Suprapubic skin (tissue), 4 donors: ENCODE results near the gene MAPRE3. TPM values are rescaled to one million over a fixed set of nuclear protein-coding genes. Genes with fewer than 3 reads are reported as not detected.

ENCODE experiments used
- DNase-seq, 2 donors: peaks; one replicate each; pipeline ENCODE4 v3.0.0-alpha.2; 2019; ENCODE audit warnings: low spot score in 2 of 2
- H3K27ac ChIP-seq: fragments of 200-600 bp; sonication (generic); one replicate; pipeline ENCODE4 v1.5.1; 2019
- H3K27me3 ChIP-seq: fragments of 200-600 bp; sonication (generic); one replicate; pipeline ENCODE4 v1.5.1; 2019
- H3K36me3 ChIP-seq: fragments of 200-600 bp; sonication (generic); one replicate; pipeline ENCODE4 v1.5.1; 2019
- H3K4me1 ChIP-seq: fragments of 200-600 bp; sonication (generic); one replicate; pipeline ENCODE4 v1.5.1; 2019
- H3K4me3 ChIP-seq: fragments of 200-600 bp; sonication (generic); one replicate; pipeline ENCODE4 v1.5.1; 2019; ENCODE audit warnings: mild to moderate bottlenecking
- H3K9me3 ChIP-seq: fragments of 200-600 bp; sonication (generic); one replicate; pipeline ENCODE4 v1.5.1; 2019
- CTCF ChIP-seq, 2 donors: fragments of 200-600 bp in 1 of 2; fragments of 450-650 bp in 1 of 2; sonication (generic) in 1 of 2; IDR thresholded peaks; one replicate each; pipeline ENCODE4 v1.5.1; 2016 to 2019; ENCODE audit warnings: antibody characterized with exemption in 2 of 2, mild to moderate bottlenecking in 1 of 2, moderate library complexity in 1 of 2
- EP300 ChIP-seq: sonication (generic); formaldehyde crosslinking; IDR thresholded peaks from one replicate; pipeline ENCODE4 v1.6.1; 2017; ENCODE audit warnings: antibody characterized with exemption
- POLR2A ChIP-seq, 2 donors: fragments of 450-650 bp; IDR thresholded peaks; one replicate each; pipeline ENCODE4 v1.6.1; 2017; ENCODE audit warnings: antibody characterized with exemption in 2 of 2, mild to moderate bottlenecking in 2 of 2, moderate library complexity in 2 of 2
- POLR2AphosphoS5 ChIP-seq, 3 donors: sonication (generic); formaldehyde crosslinking; IDR thresholded peaks; one replicate each; pipeline ENCODE4 v1.6.1; 2017; ENCODE audit warnings: antibody characterized with exemption in 3 of 3
- WGBS: methylation state at CpG from one replicate; pipeline ENCODE4 v1.1.5; 2018; 5-methylcytosine and 5-hydroxymethylcytosine counted together
- total RNA-seq, 4 donors: library from RNA; depleted of rRNA; stranded (reverse); fragments of >200 nt; gene quantifications; one replicate each; pipeline ENCODE4 v1.1.0, GENCODE V29; 2016

MAPRE3 gene
- total RNA-seq, 4 donors from 2014 or later, result 29.5 to 57.5 (median 34.0) TPM

- Histone ChIP-seq H3K27ac (no peak overlapping the region), H3K36me3 (peaks cover 53% of the 10 kb centered on the region)
Observed at GRCh38 chr2:27023740-27024139, 53.3 kb downstream of the MAPRE3 start.

GRCh38 chr2:27024188-27024587, 53.8 kb downstream of the MAPRE3 start:
- peaks cover 17% of the 10 kb centered on the region for H3K4me1 ChIP-seq
- peaks cover 55% of the 10 kb centered on the region for H3K36me3 ChIP-seq
- no peaks in the 10 kb centered on the region for H3K9me3 ChIP-seq
- no peak overlapping the region for H3K27ac ChIP-seq
- no peaks in the 10 kb centered on the region for H3K27me3 ChIP-seq
- DNase-seq, result no peak
- 83% methylated on average over 18 of the region's 18 CpGs for WGBS
- H3K4me3 ChIP-seq, result no peak overlapping the region
- TF ChIP-seq POLR2A (IDR thresholded peaks at IDR 0.05) (no peak), EP300 (no peak), CTCF (IDR thresholded peaks at IDR 0.05) (no peak), POLR2AphosphoS5 (IDR thresholded peaks at IDR 0.05) (no peak)

More at GRCh38 chr2:27023740-27024139, 53.3 kb downstream of the MAPRE3 start:
- Histone ChIP-seq H3K27me3 (no peaks in the 10 kb centered on the region), H3K4me3 (no peak overlapping the region), H3K9me3 (no peaks in the 10 kb centered on the region), H3K4me1 (peaks cover 17% of the 10 kb centered on the region)
- WGBS, result 96% methylated on average over 7 of the region's 7 CpGs
- DNase-seq, result no peak
- TF ChIP-seq CTCF (IDR thresholded peaks at IDR 0.05), result no peak
- TF ChIP-seq POLR2AphosphoS5 (IDR thresholded peaks at IDR 0.05), result no peak
- no peak for TF ChIP-seq EP300
- no peak for TF ChIP-seq POLR2A (IDR thresholded peaks at IDR 0.05)

GRCh38 chr2:27024812-27025211, 54.4 kb downstream of the MAPRE3 start:
- no peak for DNase-seq
- Histone ChIP-seq H3K4me1 (peaks cover 17% of the 10 kb centered on the region), H3K36me3 (peaks cover 57% of the 10 kb centered on the region), H3K9me3 (no peaks in the 10 kb centered on the region), H3K4me3 (no peak overlapping the region), H3K27me3 (no peaks in the 10 kb centered on the region), H3K27ac (no peak overlapping the region)
- 76% methylated on average over 9 of the region's 12 CpGs for WGBS
- TF ChIP-seq EP300, result no peak
- TF ChIP-seq POLR2A (IDR thresholded peaks at IDR 0.05), result no peak
- no peak for TF ChIP-seq POLR2AphosphoS5 (IDR thresholded peaks at IDR 0.05)
- no peak for TF ChIP-seq CTCF (IDR thresholded peaks at IDR 0.05)

GRCh38 chr2:27025281-27025800, 54.9 kb downstream of the MAPRE3 start:
- Histone ChIP-seq H3K27ac (no peak overlapping the region), H3K4me1 (peaks cover 17% of the 10 kb centered on the region), H3K27me3 (no peaks in the 10 kb centered on the region), H3K4me3 (no peak overlapping the region), H3K9me3 (no peaks in the 10 kb centered on the region), H3K36me3 (peaks cover 57% of the 10 kb centered on the region)
- DNase-seq, result no peak
- TF ChIP-seq EP300 (no peak), POLR2A (IDR thresholded peaks at IDR 0.05) (no peak), POLR2AphosphoS5 (IDR thresholded peaks at IDR 0.05) (no peak), CTCF (IDR thresholded peaks at IDR 0.05) (no peak)
- 96% methylated on average over 11 of the region's 13 CpGs for WGBS

- TF ChIP-seq POLR2A (IDR thresholded peaks at IDR 0.05) (no peak), EP300 (no peak), CTCF (IDR thresholded peaks at IDR 0.05) (no peak), POLR2AphosphoS5 (IDR thresholded peaks at IDR 0.05) (no peak)
- Histone ChIP-seq H3K4me1 (peaks cover 11% of the 10 kb centered on the region), H3K36me3 (peaks cover 57% of the 10 kb centered on the region), H3K4me3 (no peak overlapping the region), H3K27me3 (no peaks in the 10 kb centered on the region), H3K27ac (no peak overlapping the region), H3K9me3 (no peaks in the 10 kb centered on the region)
- DNase-seq, result no peak
- whole genome bisulfite sequencing, result 87% methylated on average over 21 of the region's 24 CpGs
Observed at GRCh38 chr2:27025861-27026851, 55.7 kb downstream of the MAPRE3 start.
